T-cell (primary cell): ENCODE results near the gene SDR9C7. TPM values are rescaled to one million over a fixed set of nuclear protein-coding genes. Genes with fewer than 3 reads are reported as not detected.
"Not testable (repeated sequence)": the region's sequence is repeated elsewhere in the genome, so short reads cannot be mapped to it uniquely, and the experiment has no call there.

ENCODE experiments used
- ATAC-seq, 4 experiments: fragments of 200-7000 bp in 3 of 4; fragments of 150-1000 bp in 1 of 4; cut with Tn5 transposase; replicated peaks in 1 of 4; 1 replicate in 3 of 4; 2 replicates in 1 of 4; pipeline ENCODE4 v1.10.0; 2021; ENCODE audit warnings: moderate library complexity in 3 of 4, mild to moderate bottlenecking in 2 of 4, moderate number of reproducible peaks in 1 of 4
- CTCF ChIA-PET, 2 donors: fragments of 300-600 bp; sonication (Branson Sonifier 250); formaldehyde crosslinking; loops; one replicate each; lab custom pipeline; 2022; ENCODE audit warnings: antibody characterized with exemption in 2 of 2; lab: Charles Lee
- POLR2A ChIA-PET, 2 donors: fragments of 300-600 bp; sonication (Branson Sonifier 250); formaldehyde crosslinking; loops; one replicate each; lab custom pipeline; 2022; ENCODE audit warnings: antibody characterized with exemption in 2 of 2; lab: Charles Lee
- DNase-seq, 35 experiments: peaks; one replicate each; pipeline versions ENCODE4 v3.0.0 to v3.0.0-alpha.2; 2013 to 2023
- H3K27ac ChIP-seq: one replicate; pipeline ENCODE4 v1.5.1; 2013; ENCODE audit warnings: low read length
- H3K27me3 ChIP-seq, 2 experiments: replicated peaks in 1 of 2; 1 replicate in 1 of 2; 2 replicates in 1 of 2; pipeline versions ENCODE4 v1.6.1 to v1.7.0; 2013; ENCODE audit warnings: low read length in 1 of 2, mixed read lengths in 1 of 2; ENCODE audit not compliant: control insufficient read depth in 2 of 2, insufficient read depth in 2 of 2; ENCODE audit errors: extremely low read depth in 1 of 2
- H3K36me3 ChIP-seq, 2 donors: 1 replicate in 1 of 2; 2 replicates in 1 of 2; pipeline versions ENCODE4 v1.6.1 to v1.7.0; 2013; ENCODE audit warnings: low read length in 1 of 2; ENCODE audit not compliant: control insufficient read depth in 2 of 2, insufficient read depth in 1 of 2; ENCODE audit errors: extremely low read depth in 1 of 2
- H3K4me1 ChIP-seq, 2 experiments: 1 replicate in 1 of 2; 2 replicates in 1 of 2; pipeline versions ENCODE4 v1.6.1 to v1.7.0; 2013; ENCODE audit warnings: low read length in 2 of 2, mixed read lengths in 1 of 2; ENCODE audit not compliant: insufficient read depth in 2 of 2, control insufficient read depth in 1 of 2; ENCODE audit errors: extremely low read depth in 1 of 2
- H3K4me3 ChIP-seq, 2 donors: 1 replicate in 1 of 2; 2 replicates in 1 of 2; pipeline versions ENCODE4 v1.5.1 to v1.7.0; 2013; ENCODE audit warnings: mild to moderate bottlenecking in 2 of 2, low read length in 1 of 2, moderate library complexity in 1 of 2; ENCODE audit not compliant: control insufficient read depth in 1 of 2; ENCODE audit errors: extremely low read depth in 1 of 2
- H3K9me3 ChIP-seq: 2 replicates; pipeline ENCODE4 v1.7.0; 2013
- H3K27ac Mint-ChIP-seq, 2 donors: one replicate each; pipeline ENCODE4 v1.8.0; 2020 to 2021; ENCODE audit warnings: mild to moderate bottlenecking in 2 of 2, mixed read lengths in 2 of 2
- H3K27me3 Mint-ChIP-seq, 2 donors: one replicate each; pipeline ENCODE4 v1.8.0; 2021 to 2022; ENCODE audit warnings: mixed read lengths in 2 of 2
- H3K36me3 Mint-ChIP-seq: one replicate; pipeline ENCODE4 v1.8.0; 2021; ENCODE audit warnings: mixed read lengths
- H3K4me1 Mint-ChIP-seq, 3 donors: one replicate each; pipeline ENCODE4 v1.8.0; 2020 to 2022; ENCODE audit warnings: mixed read lengths in 3 of 3, mild to moderate bottlenecking in 1 of 3
- H3K4me3 Mint-ChIP-seq, 3 donors: one replicate each; pipeline ENCODE4 v1.8.0; 2020 to 2022; ENCODE audit warnings: mild to moderate bottlenecking in 3 of 3, mixed read lengths in 3 of 3, moderate library complexity in 3 of 3
- H3K9me3 Mint-ChIP-seq, 3 donors: one replicate each; pipeline ENCODE4 v1.8.0; 2020 to 2022; ENCODE audit warnings: mixed read lengths in 3 of 3
- WGBS: methylation state at CpG from one replicate; pipeline ENCODE4 v1.1.5; 2013; ENCODE audit warnings: missing lambda C conversion rate; ENCODE audit not compliant: insufficient coverage; 5-methylcytosine and 5-hydroxymethylcytosine counted together
- total RNA-seq, 35 experiments: library from RNA in 6 of 35; stranded (reverse) in 6 of 35; fragments of 120-200 nt in 1 of 35; gene quantifications; one replicate each; pipeline versions ENCODE4 v1.2.1 to v1.2.4 and lab custom pipeline; 2013 to 2026

Gene SDR9C7
- total RNA-seq, 5 donors from 2014 or later (not counting 1 experiment from before 2014, with no cell fraction given), result not detected

GRCh38 chr12:56978397-56979138 is 44.4 kb upstream of the SDR9C7 start:
- no peak overlapping the region for H3K27ac ChIP-seq
- H3K27ac Mint-ChIP-seq, result no peak overlapping the region
- ChIA-PET POLR2A (no interaction called here), CTCF (no interaction called here)
- H3K27me3 ChIP-seq, result no peaks in the 10 kb centered on the region
- H3K4me3 Mint-ChIP-seq, result no peak overlapping the region
- WGBS, result 96% methylated on average over 3 of the region's 3 CpGs
- no peak overlapping the region for H3K4me3 ChIP-seq
- no peaks in the 10 kb centered on the region for H3K27me3 Mint-ChIP-seq
- DNase-seq, result no peak
- no peaks in the 10 kb centered on the region for H3K9me3 Mint-ChIP-seq
- H3K9me3 ChIP-seq, result no peaks in the 10 kb centered on the region
- no peaks in the 10 kb centered on the region for H3K36me3 ChIP-seq
- H3K4me1 Mint-ChIP-seq, result no peaks in the 10 kb centered on the region
- H3K4me1 ChIP-seq, result no peaks in the 10 kb centered on the region
- H3K36me3 Mint-ChIP-seq, result peaks cover 7% of the 10 kb centered on the region
- ATAC-seq, result no peak

- H3K27me3 Mint-ChIP-seq, H3K27me3 ChIP-seq, DNase-seq, H3K4me1 ChIP-seq, H3K4me3 Mint-ChIP-seq, H3K36me3 Mint-ChIP-seq, ATAC-seq, H3K4me3 ChIP-seq, POLR2A ChIA-PET, H3K27ac Mint-ChIP-seq, H3K36me3 ChIP-seq, CTCF ChIA-PET, H3K4me1 Mint-ChIP-seq, H3K9me3 ChIP-seq, H3K9me3 Mint-ChIP-seq, H3K27ac ChIP-seq: not testable (repeated sequence)
- no CpG with 5 or more reads among the region's 4 CpGs for WGBS
These were observed 43.2 kb upstream of the SDR9C7 start for GRCh38 chr12:56977361-56977760.

- H3K4me1 Mint-ChIP-seq, CTCF ChIA-PET, H3K36me3 Mint-ChIP-seq, H3K9me3 Mint-ChIP-seq, H3K27me3 ChIP-seq, H3K9me3 ChIP-seq, H3K36me3 ChIP-seq, H3K27ac ChIP-seq, H3K27me3 Mint-ChIP-seq, ATAC-seq, POLR2A ChIA-PET, DNase-seq, H3K4me3 ChIP-seq, H3K4me1 ChIP-seq, H3K4me3 Mint-ChIP-seq, H3K27ac Mint-ChIP-seq: not testable (repeated sequence)
- WGBS, result no CpG with 5 or more reads among the region's 3 CpGs
These were observed 40.0 kb upstream of the SDR9C7 start for GRCh38 chr12:56974224-56974623.

- ATAC-seq, H3K36me3 Mint-ChIP-seq, H3K27me3 ChIP-seq, H3K27me3 Mint-ChIP-seq, H3K4me1 ChIP-seq, POLR2A ChIA-PET, H3K36me3 ChIP-seq, H3K4me1 Mint-ChIP-seq, H3K9me3 Mint-ChIP-seq, H3K27ac Mint-ChIP-seq, H3K27ac ChIP-seq, H3K4me3 ChIP-seq, DNase-seq, CTCF ChIA-PET, H3K4me3 Mint-ChIP-seq, H3K9me3 ChIP-seq: not testable (repeated sequence)
- WGBS, result 50% methylated on average over 1 of the region's 6 CpGs
These were observed 34.7 kb upstream of the SDR9C7 start for GRCh38 chr12:56968910-56969309.

- H3K36me3 ChIP-seq, H3K36me3 Mint-ChIP-seq, H3K27me3 Mint-ChIP-seq, H3K27me3 ChIP-seq, H3K9me3 Mint-ChIP-seq, H3K4me3 ChIP-seq, H3K4me1 ChIP-seq, POLR2A ChIA-PET, H3K27ac ChIP-seq, ATAC-seq, H3K27ac Mint-ChIP-seq, H3K4me1 Mint-ChIP-seq, H3K9me3 ChIP-seq, CTCF ChIA-PET, DNase-seq, H3K4me3 Mint-ChIP-seq: not testable (repeated sequence)
- WGBS, result 84% methylated on average over 6 of the region's 15 CpGs
These were observed 31.9 kb upstream of the SDR9C7 start for GRCh38 chr12:56965997-56966642.

GRCh38 chr12:56965124-56965523 is 30.9 kb upstream of the SDR9C7 start:
- CTCF ChIA-PET, H3K27me3 ChIP-seq, H3K4me1 ChIP-seq, H3K9me3 Mint-ChIP-seq, DNase-seq, H3K9me3 ChIP-seq, H3K27me3 Mint-ChIP-seq, H3K4me3 Mint-ChIP-seq, H3K4me3 ChIP-seq, H3K27ac Mint-ChIP-seq, POLR2A ChIA-PET, ATAC-seq, H3K4me1 Mint-ChIP-seq, H3K36me3 Mint-ChIP-seq, H3K27ac ChIP-seq, H3K36me3 ChIP-seq: not testable (repeated sequence)
- WGBS, result no CpG with 5 or more reads among the region's 4 CpGs
